K562 (cell line): ENCODE results near the gene PDLIM4. TPM values are rescaled to one million over a fixed set of nuclear protein-coding genes. Genes with fewer than 3 reads are reported as not detected.
A peak's percentile ranks its signal among the peaks of the same experiment; 100 is the strongest.

Source experiments
- ATF3 ChIP-seq, 2 experiments: fragments of 450-650 bp in 1 of 2; sonication (generic) in 1 of 2; formaldehyde crosslinking in 1 of 2; IDR thresholded peaks in 1 of 2; conservative IDR thresholded peaks in 1 of 2; 2 replicates each; pipeline versions ENCODE4 v1.6.1 to v1.8.1; 2016 to 2023; ENCODE audit warnings: mild to moderate bottlenecking in 2 of 2, moderate library complexity in 2 of 2, inconsistent platforms in 1 of 2, missing genetic modification reagents in 1 of 2
- CBFB ChIP-seq: sonication (generic); formaldehyde crosslinking; IDR thresholded peaks from 2 replicates; pipeline ENCODE4 v1.4.0; 2020; ENCODE audit warnings: mild to moderate bottlenecking, missing genetic modification reagents
- FOXJ3 ChIP-seq: sonication (generic); formaldehyde crosslinking; IDR thresholded peaks from 2 replicates; pipeline ENCODE4 v1.4.0; 2020; ENCODE audit warnings: mild to moderate bottlenecking, missing genetic modification reagents
- PRMT5 ChIP-seq: sonication (generic); formaldehyde crosslinking; IDR thresholded peaks from 2 replicates; pipeline ENCODE4 v1.5.0; 2020; ENCODE audit warnings: missing genetic modification reagents
- ZNF318 ChIP-seq, 2 experiments: fragments of 450-650 bp; IDR thresholded peaks; 2 replicates each; pipeline ENCODE4 v1.6.1; 2016; ENCODE audit warnings: mild to moderate bottlenecking in 2 of 2, borderline replicate concordance in 1 of 2, low read depth in 1 of 2, moderate library complexity in 1 of 2
- ZNF436 ChIP-seq: fragments of 250-450, 450-650 bp; sonication (Bioruptor Pico); formaldehyde crosslinking; IDR thresholded peaks from 2 replicates; pipeline ENCODE4 v1.7.0; 2020; ENCODE audit warnings: mild to moderate bottlenecking
- polyA plus RNA-seq, 8 experiments: library from polyadenylated mRNA; depleted of rRNA in 4 of 8; stranded (reverse) in 5 of 8; unstranded in 3 of 8; fragments of >200 nt; fragmentation: Nextera tagmentation in 2 of 8; fragmentation: Illumina TruSeq in 1 of 8; extraction: Ambion mirVana in 2 of 8; extraction: Trizol in 1 of 8; gene quantifications; 2 replicates each; pipeline versions ENCODE4 v1.2.1 to v1.2.3, GENCODE V29; 2011 to 2014; ENCODE audit warnings: inconsistent platforms in 1 of 8, missing spikeins in 1 of 8
- total RNA-seq, 7 experiments: library from RNA; depleted of rRNA in 6 of 7; stranded (reverse); fragments of >200 nt in 6 of 7; fragmentation: Illumina TruSeq in 2 of 7; extraction: Trizol in 2 of 7; gene quantifications; 2 replicates each; pipeline versions ENCODE4 v1.2.1 to v1.2.3, GENCODE V29; 2011 to 2021; ENCODE audit warnings: low replicate concordance in 1 of 7

PDLIM4 gene
- total and polyA plus RNA-seq, 9 of the 15 experiments (the other 6 are each of a cell fraction or from before 2014, with no cell fraction given): 0.28 to 32.8 (median 13.1) TPM

GRCh38 chr5:132260714-132261551, 3.4 kb downstream of the PDLIM4 start (continued):
- TF ChIP-seq ZNF318 (IDR thresholded peaks at IDR 0.05; ENCODE audit: borderline replicate concordance in 1 of 2, low read depth in 1 of 2) (no peak), ATF3 (IDR thresholded peaks at IDR 0.05) (peak; percentile 67), ATF3 (CRISPR knock-in tag; conservative IDR thresholded peaks at IDR 0.05) (no peak), FOXJ3 (CRISPR knock-in tag) (no peak), ZNF436 (no peak), PRMT5 (CRISPR knock-in tag) (no peak), CBFB (CRISPR knock-in tag) (no peak)
